ENCODE results near the gene KIAA1217.

Gene KIAA1217

DNA sequence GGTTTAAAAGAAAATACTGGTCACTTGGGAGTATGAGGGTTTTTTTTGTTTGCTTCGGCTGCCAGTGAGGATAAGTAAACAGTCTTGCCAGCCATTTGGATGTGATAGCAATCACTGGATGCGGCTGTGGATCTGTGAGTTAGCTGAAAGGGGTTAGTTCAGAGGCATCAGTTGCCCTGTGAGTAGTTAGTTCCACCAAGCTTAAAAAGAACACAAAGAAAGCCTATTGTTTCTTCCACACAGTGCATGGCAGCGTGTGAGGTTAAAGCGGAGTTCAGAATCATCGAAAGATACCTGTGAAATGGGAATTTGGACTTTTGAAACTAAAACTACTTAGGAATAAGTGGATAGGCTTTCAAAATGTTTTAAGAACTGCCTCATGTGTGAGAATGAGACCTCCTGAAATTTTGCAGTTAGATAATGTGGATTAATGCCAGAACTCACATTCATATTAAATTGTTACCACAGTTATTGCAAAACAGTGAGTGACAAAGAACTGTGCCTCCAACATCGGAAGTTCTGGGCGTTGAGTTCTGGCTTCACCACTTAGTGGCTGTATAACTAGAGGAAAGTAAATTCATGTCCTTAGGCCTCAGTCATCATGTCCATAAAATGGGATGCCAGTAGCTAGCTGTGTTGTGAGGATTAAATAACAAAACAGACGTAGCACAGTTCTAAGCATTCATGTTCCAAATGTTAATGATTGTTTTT lies 31.3 kb downstream of the KIAA1217 start:
- Mint-ChIP-seq H3K4me3 (no peak overlapping the region), H3K27ac (no peak overlapping the region), H3K9me3 (peaks cover 0 to 6% of the 10 kb centered on the region in 2 donors), H3K4me1 (ENCODE audit: low read depth in 2 of 2) (no peaks in the 10 kb centered on the region), H3K36me3 (ENCODE audit: insufficient read depth) (no peaks in the 10 kb centered on the region), H3K27me3 (no peaks in the 10 kb centered on the region)
- DNase-seq = no peak
- no peak for ATAC-seq (replicated peaks)

DNA sequence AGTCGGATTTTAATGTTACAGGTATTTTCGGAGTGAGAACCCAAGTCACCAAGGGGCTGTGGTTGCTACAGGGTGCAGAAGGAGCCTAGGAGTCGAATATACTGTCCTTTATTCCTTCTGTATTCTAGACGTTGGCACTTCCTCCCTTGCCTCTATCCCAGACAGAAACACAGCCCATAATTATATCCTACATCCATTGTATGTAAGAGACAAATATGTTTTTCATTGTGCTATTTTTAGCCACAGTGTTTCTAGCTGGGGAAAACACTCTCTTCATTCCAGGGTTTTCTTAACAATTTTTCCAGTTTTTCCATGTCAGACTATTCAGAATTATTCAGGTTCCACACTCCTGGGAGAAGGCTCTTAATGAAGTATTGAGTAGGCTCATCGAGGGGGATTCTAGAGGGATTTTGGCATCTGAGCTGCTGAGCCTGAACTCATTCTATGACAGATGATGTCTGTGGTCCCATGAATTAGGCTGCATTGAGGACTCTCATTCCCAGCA lies 32.6 kb downstream of the KIAA1217 start:
- Mint-ChIP-seq H3K4me3 (no peak overlapping the region), H3K27me3 (no peaks in the 10 kb centered on the region), H3K36me3 (ENCODE audit: insufficient read depth) (no peaks in the 10 kb centered on the region), H3K9me3 (peaks cover 7 to 8% of the 10 kb centered on the region in 2 donors), H3K4me1 (ENCODE audit: low read depth in 2 of 2) (no peaks in the 10 kb centered on the region), H3K27ac (no peak overlapping the region)
- DNase-seq (no peak), ATAC-seq (replicated peaks) (no peak)

- no peak overlapping the region for H3K27ac Mint-ChIP-seq
- H3K36me3 Mint-ChIP-seq (ENCODE audit: insufficient read depth) = no peaks in the 10 kb centered on the region
- H3K9me3 Mint-ChIP-seq = peaks cover 4 to 7% of the 10 kb centered on the region in 2 donors
- DNase-seq = no peak
- H3K27me3 Mint-ChIP-seq = no peaks in the 10 kb centered on the region
- ATAC-seq (replicated peaks) = no peak
- H3K4me1 Mint-ChIP-seq (ENCODE audit: low read depth in 2 of 2) = no peaks in the 10 kb centered on the region
- H3K4me3 Mint-ChIP-seq = no peak overlapping the region
These were observed 33.6 kb downstream of the KIAA1217 start for GRCh38 chr10:24242562-24242961.

GRCh38 chr10:24246365-24246764 lies 37.4 kb downstream of the KIAA1217 start:
- Mint-ChIP-seq H3K9me3 (peaks cover 4 to 7% of the 10 kb centered on the region in 2 donors), H3K27ac (no peak overlapping the region), H3K4me1 (ENCODE audit: low read depth in 2 of 2) (no peaks in the 10 kb centered on the region), H3K4me3 (no peak overlapping the region), H3K27me3 (no peaks in the 10 kb centered on the region), H3K36me3 (ENCODE audit: insufficient read depth) (no peaks in the 10 kb centered on the region)
- DNase-seq (no peak), ATAC-seq (replicated peaks) (no peak)

DNA sequence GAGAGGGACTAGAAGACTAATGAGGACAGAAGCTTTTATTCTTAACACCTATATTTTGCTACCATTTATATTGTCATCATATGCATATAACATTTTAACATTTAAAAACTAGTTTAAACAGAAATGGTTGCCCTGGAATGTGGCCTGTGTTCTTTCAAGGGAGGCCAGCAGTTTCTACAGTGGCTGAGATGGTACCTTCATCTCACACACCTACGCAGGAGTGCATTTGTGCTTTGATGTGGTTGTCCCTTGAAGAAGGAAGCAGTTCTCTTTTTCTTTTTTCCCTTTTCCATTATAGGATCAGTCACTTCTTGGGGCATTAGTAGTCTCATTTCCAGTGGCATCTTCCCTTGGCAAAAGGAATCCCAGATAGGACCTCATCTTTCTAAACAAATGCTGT lies 38.9 kb downstream of the KIAA1217 start:
- DNase-seq (no peak), ATAC-seq (replicated peaks) (no peak)
- Mint-ChIP-seq H3K27me3 (no peaks in the 10 kb centered on the region), H3K4me3 (no peak overlapping the region), H3K36me3 (ENCODE audit: insufficient read depth) (no peaks in the 10 kb centered on the region), H3K4me1 (ENCODE audit: low read depth in 2 of 2) (no peaks in the 10 kb centered on the region), H3K27ac (no peak overlapping the region), H3K9me3 (peaks cover 4 to 7% of the 10 kb centered on the region in 2 donors)

DNA sequence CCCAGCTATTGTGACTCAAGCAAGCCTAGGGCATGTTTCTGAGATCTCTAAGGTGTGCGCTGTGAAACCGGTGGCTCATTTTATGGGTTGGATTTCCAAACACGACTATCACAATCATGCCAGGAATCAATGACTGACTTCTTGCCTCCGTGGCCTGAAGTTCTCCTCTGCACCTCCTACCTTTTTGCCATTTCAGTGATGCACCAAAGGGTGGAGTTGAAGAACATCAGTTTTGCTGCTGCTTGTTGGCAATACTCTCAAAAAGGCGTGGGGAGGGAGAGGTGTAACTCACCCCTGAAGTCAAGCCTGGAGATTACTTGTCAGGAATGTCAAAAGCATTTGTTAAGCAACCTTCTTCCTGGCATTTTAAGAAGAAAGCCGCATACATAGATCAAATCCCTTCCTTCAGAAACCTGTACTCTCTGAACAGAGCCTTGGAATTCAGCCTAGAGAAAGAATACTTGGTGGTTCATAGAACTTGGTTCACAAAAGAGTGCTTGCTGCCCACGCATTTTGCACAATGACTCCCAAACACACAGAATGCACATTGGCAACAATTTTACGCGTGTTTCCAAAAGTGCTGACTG lies 41.0 kb downstream of the KIAA1217 start:
- Mint-ChIP-seq H3K27ac (no peak overlapping the region), H3K27me3 (no peaks in the 10 kb centered on the region), H3K36me3 (ENCODE audit: insufficient read depth) (no peaks in the 10 kb centered on the region), H3K9me3 (peaks cover 2 to 7% of the 10 kb centered on the region in 2 donors), H3K4me3 (no peak overlapping the region), H3K4me1 (ENCODE audit: low read depth in 2 of 2) (no peaks in the 10 kb centered on the region)
- ATAC-seq (replicated peaks) (no peak), DNase-seq (no peak)

DNA sequence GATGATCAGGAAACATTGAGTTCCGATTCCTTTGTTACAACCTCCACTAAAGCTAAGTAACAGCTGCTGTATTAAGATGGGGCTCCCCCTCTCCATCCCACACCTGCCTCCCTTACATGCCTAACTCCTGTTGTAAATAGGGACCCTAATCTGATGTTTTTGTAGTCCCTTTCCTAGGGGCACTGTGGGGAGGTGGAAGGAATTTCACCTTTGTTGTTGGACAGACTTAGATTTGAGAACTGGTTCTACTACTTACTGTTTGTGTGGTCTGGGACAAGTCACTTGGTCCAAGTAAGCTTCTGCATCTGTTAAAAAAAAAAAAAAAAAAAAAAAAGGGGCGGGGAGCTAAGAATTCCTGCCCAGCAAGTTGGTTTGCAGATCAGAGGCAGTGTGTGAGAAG lies 42.6 kb downstream of the KIAA1217 start:
- Mint-ChIP-seq H3K27me3 (no peaks in the 10 kb centered on the region), H3K36me3 (ENCODE audit: insufficient read depth) (no peaks in the 10 kb centered on the region), H3K9me3 (no peaks in the 10 kb centered on the region), H3K27ac (no peak overlapping the region), H3K4me3 (no peak overlapping the region), H3K4me1 (ENCODE audit: low read depth in 2 of 2) (no peaks in the 10 kb centered on the region)
- DNase-seq (no peak), ATAC-seq (replicated peaks) (no peak)

GRCh38 chr10:24254180-24254579 lies 45.2 kb downstream of the KIAA1217 start:
- H3K27ac Mint-ChIP-seq = no peak overlapping the region
- DNase-seq = no peak
- ATAC-seq (replicated peaks) = no peak
- H3K4me1 Mint-ChIP-seq (ENCODE audit: low read depth in 2 of 2) = no peaks in the 10 kb centered on the region
- no peak overlapping the region for H3K4me3 Mint-ChIP-seq
- H3K9me3 Mint-ChIP-seq = no peaks in the 10 kb centered on the region
- no peaks in the 10 kb centered on the region for H3K36me3 Mint-ChIP-seq (ENCODE audit: insufficient read depth)
- H3K27me3 Mint-ChIP-seq = no peaks in the 10 kb centered on the region

DNA sequence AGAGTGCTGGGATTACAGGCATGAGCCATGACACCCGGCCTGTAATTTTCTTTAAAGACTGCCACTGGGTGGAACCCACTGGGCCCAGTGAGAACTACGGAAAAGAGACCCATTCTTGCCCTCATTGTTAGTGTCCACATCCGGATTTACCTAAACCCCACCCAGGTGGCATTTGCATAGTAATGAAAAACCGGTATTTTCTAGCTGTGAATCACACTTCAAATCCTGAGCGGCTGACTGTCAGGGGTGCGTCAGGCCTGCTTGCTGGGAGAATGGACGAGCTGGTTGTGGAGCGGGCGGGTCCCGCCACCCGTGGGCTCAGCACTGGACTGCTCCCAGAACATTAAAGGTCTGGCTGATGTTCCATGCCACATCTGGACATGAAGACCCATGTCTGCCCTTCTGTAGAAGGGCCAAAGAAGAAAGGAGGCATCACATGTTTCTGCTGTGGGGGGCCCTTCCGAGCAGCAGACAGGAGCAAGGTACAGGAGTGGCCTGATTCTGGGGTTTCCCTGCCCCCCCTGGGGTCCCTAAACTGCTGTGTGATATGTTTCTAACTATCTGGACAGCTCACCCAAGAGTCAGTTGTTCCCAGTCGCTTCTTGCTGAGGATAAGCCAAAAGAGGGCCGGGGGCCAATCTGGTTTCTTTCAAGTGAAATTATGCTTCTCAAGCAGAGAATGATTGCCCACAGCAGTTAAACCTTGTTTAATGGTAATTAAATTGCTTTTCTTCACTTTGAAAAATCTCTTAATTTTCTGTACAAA lies 46.4 kb downstream of the KIAA1217 start:
- ATAC-seq (replicated peaks) (no peak), DNase-seq (no peak)
- H3K9me3 Mint-ChIP-seq = no peaks in the 10 kb centered on the region
- H3K27me3 Mint-ChIP-seq = no peaks in the 10 kb centered on the region
- H3K4me1 Mint-ChIP-seq (ENCODE audit: low read depth in 2 of 2) = no peaks in the 10 kb centered on the region
- no peak overlapping the region for H3K4me3 Mint-ChIP-seq
- no peak overlapping the region for H3K27ac Mint-ChIP-seq
- no peaks in the 10 kb centered on the region for H3K36me3 Mint-ChIP-seq (ENCODE audit: insufficient read depth)

- no peak for ATAC-seq (replicated peaks)
- Mint-ChIP-seq H3K27me3 (no peaks in the 10 kb centered on the region), H3K9me3 (no peaks in the 10 kb centered on the region), H3K27ac (no peak overlapping the region), H3K4me1 (ENCODE audit: low read depth in 2 of 2) (no peaks in the 10 kb centered on the region), H3K36me3 (ENCODE audit: insufficient read depth) (no peaks in the 10 kb centered on the region), H3K4me3 (no peak overlapping the region)
- DNase-seq = no peak
These were observed 47.0 kb downstream of the KIAA1217 start for GRCh38 chr10:24255881-24256311.

DNA sequence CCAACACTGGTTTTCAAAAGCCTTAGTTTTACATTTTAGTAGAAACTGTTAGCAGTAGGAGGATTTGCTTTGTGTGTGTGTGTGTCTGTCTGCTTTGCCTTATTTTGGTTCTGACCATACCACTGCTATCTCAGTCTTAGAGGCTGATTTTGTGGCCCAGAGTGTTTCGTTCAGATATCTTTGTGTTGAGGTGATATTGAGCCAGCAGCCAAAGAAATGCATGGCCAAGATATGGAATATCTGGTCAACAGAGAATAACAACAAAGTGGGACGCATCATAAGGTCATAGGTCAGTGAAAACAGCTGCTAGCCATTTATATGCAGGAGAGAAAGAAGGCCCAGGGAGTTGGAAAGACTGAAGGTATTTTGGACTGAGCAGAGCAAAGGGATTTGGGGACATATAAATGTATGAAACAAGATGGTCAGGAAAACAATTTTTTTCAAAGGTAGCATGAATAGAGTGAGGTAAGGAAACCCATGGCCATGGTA lies 47.7 kb downstream of the KIAA1217 start:
- no peak for ATAC-seq (replicated peaks)
- Mint-ChIP-seq H3K9me3 (peaks cover 0 to 2% of the 10 kb centered on the region in 2 donors), H3K27me3 (peaks cover 0 to 3% of the 10 kb centered on the region in 2 donors), H3K36me3 (ENCODE audit: insufficient read depth) (no peaks in the 10 kb centered on the region), H3K27ac (no peak overlapping the region), H3K4me3 (no peak overlapping the region), H3K4me1 (ENCODE audit: low read depth in 2 of 2) (no peaks in the 10 kb centered on the region)
- DNase-seq = no peak

- ATAC-seq (replicated peaks) (no peak), DNase-seq (no peak)
- Mint-ChIP-seq H3K4me1 (ENCODE audit: low read depth in 2 of 2) (no peaks in the 10 kb centered on the region), H3K9me3 (peaks cover 4 to 7% of the 10 kb centered on the region in 2 donors), H3K27ac (no peak overlapping the region), H3K27me3 (peaks cover 0 to 9% of the 10 kb centered on the region in 2 donors), H3K4me3 (no peak overlapping the region), H3K36me3 (ENCODE audit: insufficient read depth) (no peaks in the 10 kb centered on the region)
These were observed 48.6 kb downstream of the KIAA1217 start for GRCh38 chr10:24257588-24257987.

GRCh38 chr10:24259365-24260130 lies 50.6 kb downstream of the KIAA1217 start:
- H3K27me3 Mint-ChIP-seq = peaks cover 0 to 9% of the 10 kb centered on the region in 2 donors
- no peak overlapping the region for H3K4me3 Mint-ChIP-seq

More at GRCh38 chr10:24259365-24260130, 50.6 kb downstream of the KIAA1217 start:
- no peak overlapping the region for H3K27ac Mint-ChIP-seq
- peaks cover 5 to 7% of the 10 kb centered on the region in 2 donors for H3K9me3 Mint-ChIP-seq
- DNase-seq (no peak), ATAC-seq (replicated peaks) (no peak)
- no peaks in the 10 kb centered on the region for H3K4me1 Mint-ChIP-seq (ENCODE audit: low read depth in 2 of 2)
- no peaks in the 10 kb centered on the region for H3K36me3 Mint-ChIP-seq (ENCODE audit: insufficient read depth)
